GM19438 (cell line): ENCODE measurements around the gene FGF6.
"Not testable (repeated sequence)": the region's sequence is repeated elsewhere in the genome, so short reads cannot be mapped to it uniquely, and the experiment has no call there.

Source experiments
- ATAC-seq: cut with Tn5 transposase; IDR thresholded peaks from one replicate; pipeline ENCODE4 v1.9.1; 2021; ENCODE audit warnings: low read depth; ENCODE audit not compliant: unreplicated experiment

FGF6 gene

GRCh38 chr12:4421590-4422031, 24.0 kb downstream of the FGF6 start:
- ATAC-seq = no peak

- no peak for ATAC-seq
Measured at GRCh38 chr12:4420138-4420670, 25.4 kb downstream of the FGF6 start.

GRCh38 chr12:4418913-4419312, 26.7 kb downstream of the FGF6 start:
- ATAC-seq = no peak

GRCh38 chr12:4417936-4418335, 27.7 kb downstream of the FGF6 start:
- no peak for ATAC-seq

- ATAC-seq = no peak
Measured at GRCh38 chr12:4417455-4417854, 28.2 kb downstream of the FGF6 start.

GRCh38 chr12:4416276-4416675, 29.3 kb downstream of the FGF6 start:
- ATAC-seq = no peak

- no peak for ATAC-seq
Measured at GRCh38 chr12:4412465-4412864, 33.1 kb downstream of the FGF6 start.

GRCh38 chr12:4412056-4412455, 33.6 kb downstream of the FGF6 start:
- ATAC-seq = no peak

GRCh38 chr12:4407136-4407535, 38.5 kb downstream of the FGF6 start:
- no peak for ATAC-seq

- ATAC-seq = not testable (repeated sequence)
Measured at GRCh38 chr12:4404877-4405637, 40.6 kb downstream of the FGF6 start.

GRCh38 chr12:4402996-4403395, 42.6 kb downstream of the FGF6 start:
- ATAC-seq = no peak

GRCh38 chr12:4401117-4401516, 44.5 kb downstream of the FGF6 start:
- no peak for ATAC-seq

- ATAC-seq = no peak
Measured at GRCh38 chr12:4395818-4396217, 49.8 kb downstream of the FGF6 start.

- no peak for ATAC-seq
Measured at GRCh38 chr12:4393211-4393610, 52.4 kb downstream of the FGF6 start.

- no peak for ATAC-seq
Measured at GRCh38 chr12:4392223-4392742, 53.3 kb downstream of the FGF6 start.

- no peak for ATAC-seq
Measured at GRCh38 chr12:4388662-4389061, 57.0 kb downstream of the FGF6 start.

- ATAC-seq = no peak
Measured at GRCh38 chr12:4388032-4388431, 57.6 kb downstream of the FGF6 start.

GRCh38 chr12:4387607-4388006, 58.0 kb downstream of the FGF6 start:
- no peak for ATAC-seq

- no peak for ATAC-seq
Measured at GRCh38 chr12:4386801-4387200, 58.8 kb downstream of the FGF6 start.
